K562 (cell line): Measurements from ENCODE around the gene NTRK2.

Experiments
- BCLAF1 ChIP-seq, 2 experiments: fragments of 450-650 bp in 1 of 2; IDR thresholded peaks; 2 replicates each; pipeline ENCODE4 v1.6.1; 2011 to 2017; ENCODE audit warnings: low read depth in 2 of 2, antibody characterized with exemption in 1 of 2, borderline replicate concordance in 1 of 2, low read length in 1 of 2, mild to moderate bottlenecking in 1 of 2, mixed read lengths in 1 of 2; ENCODE audit not compliant: control insufficient read depth in 1 of 2
- BHLHE40 ChIP-seq: IDR thresholded peaks from 2 replicates; pipeline ENCODE4 v1.6.1; 2011; ENCODE audit warnings: low read length, improper control_type of control experiment
- CBFB ChIP-seq: sonication (generic); formaldehyde crosslinking; IDR thresholded peaks from 2 replicates; pipeline ENCODE4 v1.4.0; 2020; ENCODE audit warnings: mild to moderate bottlenecking, missing genetic modification reagents
- ETV6 ChIP-seq, 3 experiments: fragments of 150-350 bp in 1 of 3; sonication (generic) in 1 of 3; formaldehyde crosslinking in 1 of 3; IDR thresholded peaks; 2 replicates each; pipeline versions ENCODE4 v1.6.1 to v1.8.0; 2014 to 2022; ENCODE audit warnings: borderline replicate concordance in 2 of 3, low read depth in 2 of 3, antibody characterized with exemption in 1 of 3, low read length in 1 of 3, mild to moderate bottlenecking in 1 of 3, missing genetic modification reagents in 1 of 3
- FOSL1 ChIP-seq: fragments of 200-800 bp; sonication (Bioruptor generic); conservative IDR thresholded peaks from 2 replicates; pipeline ENCODE4 v1.6.1; 2016; ENCODE audit warnings: missing genetic modification characterization, missing compliant biosample characterization
- GABPA ChIP-seq: fragments of 200-800 bp; sonication (Bioruptor generic); conservative IDR thresholded peaks from 2 replicates; pipeline ENCODE4 v1.6.1; 2016; ENCODE audit warnings: low read depth, missing genetic modification characterization, missing compliant biosample characterization
- NFYB ChIP-seq: IDR thresholded peaks from 2 replicates; pipeline ENCODE4 v1.6.1; 2011; ENCODE audit warnings: mild to moderate bottlenecking, moderate library complexity; ENCODE audit not compliant: insufficient read length; ENCODE audit errors: extremely low read depth
- RAD21 ChIP-seq, 2 experiments: fragments of 250-450 bp in 1 of 2; fragments of 450-650 bp in 1 of 2; sonication (Bioruptor Pico) in 1 of 2; formaldehyde crosslinking in 1 of 2; IDR thresholded peaks in 1 of 2; conservative IDR thresholded peaks in 1 of 2; 2 replicates each; pipeline versions ENCODE4 v1.4.0 to v1.8.0; 2020 to 2022; ENCODE audit warnings: mild to moderate bottlenecking in 2 of 2, moderate library complexity in 1 of 2
- RFX5 ChIP-seq: IDR thresholded peaks from 2 replicates; pipeline ENCODE4 v1.6.1; 2011; ENCODE audit warnings: low read depth, mild to moderate bottlenecking, improper control_type of control experiment, low read length
- ZNF316 ChIP-seq: fragments of 450-650 bp; IDR thresholded peaks from 2 replicates; pipeline ENCODE4 v1.6.1; 2016
- ZNF318 ChIP-seq, 2 experiments: fragments of 450-650 bp; IDR thresholded peaks; 2 replicates each; pipeline ENCODE4 v1.6.1; 2016; ENCODE audit warnings: mild to moderate bottlenecking in 2 of 2, borderline replicate concordance in 1 of 2, low read depth in 1 of 2, moderate library complexity in 1 of 2
- ZNF444 ChIP-seq: fragments of 250-450 bp; sonication (Bioruptor Pico); IDR thresholded peaks from 2 replicates; pipeline ENCODE4 v1.4.0; 2020; ENCODE audit warnings: mild to moderate bottlenecking, moderate library complexity

- TF ChIP-seq BCLAF1 (IDR thresholded peaks at IDR 0.05; ENCODE audit: borderline replicate concordance in 1 of 2, control insufficient read depth in 1 of 2, low read depth in 2 of 2, low read length in 1 of 2) = no peak
- no peak for TF ChIP-seq ETV6 (IDR thresholded peaks at IDR 0.05; ENCODE audit: borderline replicate concordance in 1 of 2, low read depth in 2 of 2, low read length in 1 of 2)
- TF ChIP-seq ETV6 (CRISPR knock-in tag; IDR thresholded peaks at IDR 0.05; ENCODE audit: borderline replicate concordance) = no peak
- no peak for TF ChIP-seq CBFB (CRISPR knock-in tag)
- no peak for TF ChIP-seq NFYB
- no peak for TF ChIP-seq FOSL1 (tag)
- no peak for TF ChIP-seq ZNF316
- TF ChIP-seq ZNF444 (CRISPR knock-in tag) = no peak
- no peak for TF ChIP-seq BHLHE40
- no peak for TF ChIP-seq GABPA (tag)
- TF ChIP-seq ZNF318 (IDR thresholded peaks at IDR 0.05; ENCODE audit: borderline replicate concordance in 1 of 2, low read depth in 1 of 2) = no peak
- TF ChIP-seq RAD21 (CRISPR knock-in tag; conservative IDR thresholded peaks at IDR 0.05 in 1 of 2, IDR thresholded peaks at IDR 0.05 in 1 of 2) = no peak
- TF ChIP-seq RFX5 = no peak
These were observed 302.0 kb downstream of the NTRK2 start for GRCh38 chr9:84971571-84971970.
